ENCODE results near the gene ZNF737. TPM values are rescaled to one million over a fixed set of nuclear protein-coding genes. Genes with fewer than 3 reads are reported as not detected.

Gene ZNF737
- total RNA-seq, 2 experiments from 2014 or later, result 13.9 to 16.4 TPM

Other genes with a start within 250 kb of the ZNF737 start
- 10 to 100 TPM in 1 of 2 experiments, 1 to 10 TPM in 1; 8.0 to 13.3 TPM for gene ZNF626, start 95.8 kb upstream of the ZNF737 start, total RNA-seq
- 10 to 100 TPM in 1 of 2 experiments, 1 to 10 TPM in 1; 8.8 to 11.1 TPM for gene ZNF66, start 210.5 kb upstream of the ZNF737 start, total RNA-seq